ENCODE measurements around the gene EXTL2. TPM values are rescaled to one million over a fixed set of nuclear protein-coding genes. Genes with fewer than 3 reads are reported as not detected.

Gene EXTL2
- polyA plus RNA-seq, 2 of the 4 experiments (the other 2 are of a cell fraction) = 9.4 to 22.4 TPM

DNA sequence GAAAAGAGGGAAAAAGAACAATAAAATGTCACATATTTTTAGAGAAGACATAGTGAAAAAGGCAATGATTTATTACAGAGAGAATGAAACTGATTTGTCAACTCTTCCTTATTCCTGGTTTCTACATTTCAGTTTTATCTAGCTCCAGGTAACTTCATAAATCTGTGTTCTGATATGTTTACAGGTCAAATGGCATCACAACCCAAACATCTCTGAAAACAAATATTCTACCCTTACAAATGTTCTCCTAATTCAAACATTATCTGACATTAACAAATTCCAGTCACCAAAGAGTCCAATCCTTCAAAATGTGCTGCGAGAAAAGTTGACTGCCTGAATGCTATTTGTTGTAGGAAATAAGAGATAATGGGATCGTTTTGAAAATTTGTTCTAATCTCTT is 20.2 kb downstream of the EXTL2 start:
- no peak overlapping the region for H3K4me2 ChIP-seq
- DNase-seq (ENCODE audit: low read depth in 1 of 2, low spot score in 1 of 2) = no peak
- ChIA-PET POLR2A (no interaction called here), CTCF (interaction anchor here (1.2 kb wide), 1 partner anchor 268 kb away, joined by 4 read pairs; no protein-coding TSS in a partner anchor)
- no peak for TF ChIP-seq FOSB (CRISPR knock-in tag; IDR thresholded peaks at IDR 0.05)
- TF ChIP-seq, protein P1, sequence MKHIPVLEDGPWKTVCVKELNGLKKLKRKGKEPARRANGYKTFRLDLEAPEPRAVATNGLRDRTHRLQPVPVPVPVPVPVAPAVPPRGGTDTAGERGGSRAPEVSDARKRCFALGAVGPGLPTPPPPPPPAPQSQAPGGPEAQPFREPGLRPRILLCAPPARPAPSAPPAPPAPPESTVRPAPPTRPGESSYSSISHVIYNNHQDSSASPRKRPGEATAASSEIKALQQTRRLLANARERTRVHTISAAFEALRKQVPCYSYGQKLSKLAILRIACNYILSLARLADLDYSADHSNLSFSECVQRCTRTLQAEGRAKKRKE (CRISPR knock-in tag; IDR thresholded peaks at IDR 0.05; ENCODE audit: low read depth) = no peak
- TF ChIP-seq HDAC2 (IDR thresholded peaks at IDR 0.05) = no peak
- TF ChIP-seq RCOR1 (IDR thresholded peaks at IDR 0.05; ENCODE audit: low read depth, low read length) = no peak
- no peaks in the 10 kb centered on the region for H3K9me3 ChIP-seq
- no peak overlapping the region for H3K27ac ChIP-seq
- ATAC-seq = no peak
- no peak for FAIRE-seq
- 62% methylated on average over 2 of the region's 2 CpGs for WGBS (ENCODE audit: missing lambda C conversion rate)
- H3K4me1 ChIP-seq = no peaks in the 10 kb centered on the region
- no peak overlapping the region for H3K4me3 ChIP-seq

DNA sequence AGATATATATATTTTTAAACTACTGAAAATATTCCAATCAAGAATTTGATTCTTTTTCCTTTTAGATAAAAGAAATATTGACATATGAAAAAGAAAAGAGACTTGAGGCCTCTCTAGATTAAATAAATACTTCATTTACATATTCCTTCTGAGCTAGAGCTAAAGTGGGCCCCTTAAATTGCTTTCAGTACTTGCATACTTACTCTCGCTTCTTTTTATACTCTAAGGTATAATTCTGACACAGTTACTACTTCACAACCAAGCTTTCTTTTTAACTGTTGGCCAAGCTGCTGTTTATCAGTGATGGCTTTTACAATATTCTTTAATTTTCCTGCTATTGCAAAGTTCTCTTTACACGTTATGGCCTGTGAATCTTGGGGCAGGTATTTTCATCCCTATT is 24.6 kb downstream of the EXTL2 start:
- TF ChIP-seq SMC3 (IDR thresholded peaks at IDR 0.05) (no peak), ESRRA (IDR thresholded peaks at IDR 0.05; ENCODE audit: borderline replicate concordance, low read length) (no peak), RAD21 (conservative IDR thresholded peaks at IDR 0.05 in 1 of 2, IDR thresholded peaks at IDR 0.05 in 1 of 2) (no peak), JUN (IDR thresholded peaks at IDR 0.05) (no peak), EHMT2 (IDR thresholded peaks at IDR 0.05; ENCODE audit: low read depth) (no peak), TP53 (CRISPR knock-in tag; IDR thresholded peaks at IDR 0.05) (no peak), ZFP36 (IDR thresholded peaks at IDR 0.05; ENCODE audit: borderline replicate concordance, partially characterized antibody) (no peak), CHD4 (IDR thresholded peaks at IDR 0.05; ENCODE audit: borderline replicate concordance) (no peak), HOXB13 (CRISPR knock-in tag; IDR thresholded peaks at IDR 0.05; ENCODE audit: low read depth) (no peak), CEBPB (IDR thresholded peaks at IDR 0.05) (no peak), SREBF2 (IDR thresholded peaks at IDR 0.05) (no peak), CBX8 (IDR thresholded peaks at IDR 0.05) (no peak), BHLHE40 (IDR thresholded peaks at IDR 0.05; ENCODE audit: low read depth, low read length) (no peak), HDAC2 (IDR thresholded peaks at IDR 0.05) (no peak), RCOR1 (IDR thresholded peaks at IDR 0.05; ENCODE audit: low read depth, low read length) (no peak)
- TF ChIP-seq, protein P2, sequence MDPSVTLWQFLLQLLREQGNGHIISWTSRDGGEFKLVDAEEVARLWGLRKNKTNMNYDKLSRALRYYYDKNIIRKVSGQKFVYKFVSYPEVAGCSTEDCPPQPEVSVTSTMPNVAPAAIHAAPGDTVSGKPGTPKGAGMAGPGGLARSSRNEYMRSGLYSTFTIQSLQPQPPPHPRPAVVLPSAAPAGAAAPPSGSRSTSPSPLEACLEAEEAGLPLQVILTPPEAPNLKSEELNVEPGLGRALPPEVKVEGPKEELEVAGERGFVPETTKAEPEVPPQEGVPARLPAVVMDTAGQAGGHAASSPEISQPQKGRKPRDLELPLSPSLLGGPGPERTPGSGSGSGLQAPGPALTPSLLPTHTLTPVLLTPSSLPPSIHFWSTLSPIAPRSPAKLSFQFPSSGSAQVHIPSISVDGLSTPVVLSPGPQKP (IDR thresholded peaks at IDR 0.05; ENCODE audit: low read depth, low read length) = no peak
- TF ChIP-seq, protein P3, sequence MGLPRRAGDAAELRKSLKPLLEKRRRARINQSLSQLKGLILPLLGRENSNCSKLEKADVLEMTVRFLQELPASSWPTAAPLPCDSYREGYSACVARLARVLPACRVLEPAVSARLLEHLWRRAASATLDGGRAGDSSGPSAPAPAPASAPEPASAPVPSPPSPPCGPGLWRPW (IDR thresholded peaks at IDR 0.05) = no peak
- TF ChIP-seq, protein P4, sequence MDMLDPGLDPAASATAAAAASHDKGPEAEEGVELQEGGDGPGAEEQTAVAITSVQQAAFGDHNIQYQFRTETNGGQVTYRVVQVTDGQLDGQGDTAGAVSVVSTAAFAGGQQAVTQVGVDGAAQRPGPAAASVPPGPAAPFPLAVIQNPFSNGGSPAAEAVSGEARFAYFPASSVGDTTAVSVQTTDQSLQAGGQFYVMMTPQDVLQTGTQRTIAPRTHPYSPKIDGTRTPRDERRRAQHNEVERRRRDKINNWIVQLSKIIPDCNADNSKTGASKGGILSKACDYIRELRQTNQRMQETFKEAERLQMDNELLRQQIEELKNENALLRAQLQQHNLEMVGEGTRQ (IDR thresholded peaks at IDR 0.05) = no peak
- TF ChIP-seq, protein P5, sequence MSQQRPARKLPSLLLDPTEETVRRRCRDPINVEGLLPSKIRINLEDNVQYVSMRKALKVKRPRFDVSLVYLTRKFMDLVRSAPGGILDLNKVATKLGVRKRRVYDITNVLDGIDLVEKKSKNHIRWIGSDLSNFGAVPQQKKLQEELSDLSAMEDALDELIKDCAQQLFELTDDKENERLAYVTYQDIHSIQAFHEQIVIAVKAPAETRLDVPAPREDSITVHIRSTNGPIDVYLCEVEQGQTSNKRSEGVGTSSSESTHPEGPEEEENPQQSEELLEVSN (IDR thresholded peaks at IDR 0.05; ENCODE audit: borderline replicate concordance, low read depth) = no peak
- TF ChIP-seq, protein P6, sequence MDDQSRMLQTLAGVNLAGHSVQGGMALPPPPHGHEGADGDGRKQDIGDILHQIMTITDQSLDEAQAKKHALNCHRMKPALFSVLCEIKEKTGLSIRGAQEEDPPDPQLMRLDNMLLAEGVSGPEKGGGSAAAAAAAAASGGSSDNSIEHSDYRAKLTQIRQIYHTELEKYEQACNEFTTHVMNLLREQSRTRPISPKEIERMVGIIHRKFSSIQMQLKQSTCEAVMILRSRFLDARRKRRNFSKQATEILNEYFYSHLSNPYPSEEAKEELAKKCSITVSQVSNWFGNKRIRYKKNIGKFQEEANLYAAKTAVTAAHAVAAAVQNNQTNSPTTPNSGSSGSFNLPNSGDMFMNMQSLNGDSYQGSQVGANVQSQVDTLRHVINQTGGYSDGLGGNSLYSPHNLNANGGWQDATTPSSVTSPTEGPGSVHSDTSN (IDR thresholded peaks at IDR 0.05) = no peak
- ATAC-seq (no peak), FAIRE-seq (no peak), DNase-seq (ENCODE audit: low read depth in 1 of 2, low spot score in 1 of 2) (no peak)
- POLR2A ChIA-PET = interaction anchor here (1.3 kb wide), 1 partner anchor 25 kb away, joined by 4 read pairs; the partner anchor contains the start of gene EXTL2
- CTCF ChIA-PET = interaction anchor here (1.3 to 11.7 kb wide), 4 partner anchors 9 to 410 kb away, joined by 3 to 138 read pairs (median 20); no protein-coding TSS in a partner anchor
- H3K4me1 ChIP-seq = 0 out of 3 replicates have a peak, but pooled peaks cover 3% of the 10 kb centered on the region
- no peak overlapping the region for H3K4me3 ChIP-seq
- WGBS (ENCODE audit: missing lambda C conversion rate) = 72% methylated on average over 2 of the region's 2 CpGs
- H3K27ac ChIP-seq = no peak overlapping the region
- no peaks in the 10 kb centered on the region for H3K9me3 ChIP-seq
- H3K4me2 ChIP-seq = no peak overlapping the region
